Brain microvascular endothelial cell (primary cell): ENCODE data around the gene ARL4A.
A peak's percentile ranks its signal among the peaks of the same experiment; 100 is the strongest.
"Not testable (repeated sequence)": the region's sequence is repeated elsewhere in the genome, so short reads cannot be mapped to it uniquely, and the experiment has no call there.

Experiments
- DNase-seq: peaks from one replicate; pipeline ENCODE4 v3.0.0-alpha.2; 2020
- H3K27ac ChIP-seq: fragments of 250-450 bp; sonication (Bioruptor Pico); 2 replicates; pipeline ENCODE4 v1.5.1; 2020; ENCODE audit warnings: mild to moderate bottlenecking, moderate library complexity
- H3K27me3 ChIP-seq: fragments of 250-450 bp; sonication (Bioruptor Pico); replicated peaks from 2 replicates; pipeline ENCODE4 v1.5.1; 2020; ENCODE audit warnings: mild to moderate bottlenecking
- H3K36me3 ChIP-seq: fragments of 250-450 bp; sonication (Bioruptor Pico); replicated peaks from 2 replicates; pipeline ENCODE4 v1.5.1; 2020; ENCODE audit warnings: mild to moderate bottlenecking
- H3K4me3 ChIP-seq: 2 replicates; pipeline ENCODE4 v1.5.1; 2011; ENCODE audit warnings: low read depth, mild to moderate bottlenecking, control low read depth, low read length, moderate library complexity
- CTCF ChIP-seq: IDR thresholded peaks from 2 replicates; pipeline ENCODE4 v1.5.1; 2011; ENCODE audit warnings: low read depth, mild to moderate bottlenecking, moderate library complexity, low read length, control low read depth, inconsistent platforms; ENCODE audit errors: missing control alignments
- in situ Hi-C: cut with HindIII; loops from 2 replicates; pipeline ENCODE4 v1.10.0; 2017; ENCODE audit warnings: low sequenced_read_pairs, low pct_ligation_motif_present

ARL4A gene

GRCh38 chr7:12689451-12689850 lies 2.0 kb downstream of the ARL4A start:
- H3K4me3 ChIP-seq, result peak overlapping the region; percentile 1
- in situ Hi-C loops, result no loop called here

GRCh38 chr7:12690041-12690878 lies 2.8 kb downstream of the ARL4A start:
- Histone ChIP-seq H3K27ac (no peak overlapping the region), H3K27me3 (no peaks in the 10 kb centered on the region), H3K36me3 (no peaks in the 10 kb centered on the region), H3K4me3 (no peak overlapping the region)
- no peak for DNase-seq
- no peak for TF ChIP-seq CTCF
- in situ Hi-C loops, result no loop called here

More at GRCh38 chr7:12689451-12689850, 2.0 kb downstream of the ARL4A start:
- Histone ChIP-seq H3K27ac (no peak overlapping the region), H3K36me3 (no peaks in the 10 kb centered on the region), H3K27me3 (no peaks in the 10 kb centered on the region)
- no peak for DNase-seq
- TF ChIP-seq CTCF, result no peak

GRCh38 chr7:12691388-12691787 lies 4.0 kb downstream of the ARL4A start:
- H3K27me3 ChIP-seq, H3K36me3 ChIP-seq, H3K4me3 ChIP-seq, in situ Hi-C loops, H3K27ac ChIP-seq, DNase-seq: not testable (repeated sequence)

GRCh38 chr7:12692035-12692434 lies 4.6 kb downstream of the ARL4A start:
- no peak for TF ChIP-seq CTCF
- in situ Hi-C loops, result no loop called here
- Histone ChIP-seq H3K4me3 (no peak overlapping the region), H3K27me3 (no peaks in the 10 kb centered on the region), H3K27ac (no peak overlapping the region), H3K36me3 (no peaks in the 10 kb centered on the region)
- no peak for DNase-seq

GRCh38 chr7:12692479-12693259 lies 5.2 kb downstream of the ARL4A start:
- Histone ChIP-seq H3K36me3 (no peaks in the 10 kb centered on the region), H3K27me3 (no peaks in the 10 kb centered on the region), H3K4me3 (no peak overlapping the region), H3K27ac (no peak overlapping the region)
- TF ChIP-seq CTCF, result no peak
- DNase-seq, result no peak
- in situ Hi-C loops, result no loop called here

- Histone ChIP-seq H3K4me3 (no peak overlapping the region), H3K27ac (no peak overlapping the region), H3K36me3 (no peaks in the 10 kb centered on the region), H3K27me3 (no peaks in the 10 kb centered on the region)
- in situ Hi-C loops, result no loop called here
- no peak for TF ChIP-seq CTCF
- no peak for DNase-seq
Observed at GRCh38 chr7:12694817-12695216, 7.4 kb downstream of the ARL4A start.
